GM10266 (cell line): ENCODE data around the gene LCAT.
"Not testable (repeated sequence)": the region's sequence is repeated elsewhere in the genome, so short reads cannot be mapped to it uniquely, and the experiment has no call there.

Experiments used
- DNase-seq: peaks from one replicate; pipeline ENCODE4 v3.0.0; 2012; ENCODE audit errors: extremely low spot score
- CTCF ChIP-seq: IDR thresholded peaks from 2 replicates; pipeline ENCODE4 v1.5.1; 2012; ENCODE audit warnings: mild to moderate bottlenecking, low read depth; ENCODE audit not compliant: control insufficient read depth, insufficient read depth; ENCODE audit errors: missing control alignments

The LCAT gene

DNA sequence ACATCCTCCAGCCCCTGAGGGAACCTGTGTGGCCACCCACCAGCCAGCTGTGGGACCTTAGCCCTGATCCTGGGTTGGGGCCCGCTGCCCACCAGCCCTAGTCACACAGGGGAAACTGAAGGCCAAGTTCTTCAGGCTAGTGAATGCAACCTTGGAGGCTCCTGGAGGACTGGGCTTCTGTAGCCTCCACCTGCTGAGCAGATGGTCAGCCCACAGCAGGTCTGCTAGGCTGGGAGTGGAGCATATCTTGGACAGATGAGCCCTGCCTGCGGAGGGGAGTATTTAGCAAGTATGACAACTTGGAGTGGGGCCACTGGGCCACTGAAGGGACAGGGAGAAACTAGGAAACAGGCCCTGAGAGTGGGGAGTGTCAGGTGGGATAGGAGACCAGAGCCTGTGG lies 32.3 kb upstream of the LCAT start:
- TF ChIP-seq CTCF = no peak

DNA sequence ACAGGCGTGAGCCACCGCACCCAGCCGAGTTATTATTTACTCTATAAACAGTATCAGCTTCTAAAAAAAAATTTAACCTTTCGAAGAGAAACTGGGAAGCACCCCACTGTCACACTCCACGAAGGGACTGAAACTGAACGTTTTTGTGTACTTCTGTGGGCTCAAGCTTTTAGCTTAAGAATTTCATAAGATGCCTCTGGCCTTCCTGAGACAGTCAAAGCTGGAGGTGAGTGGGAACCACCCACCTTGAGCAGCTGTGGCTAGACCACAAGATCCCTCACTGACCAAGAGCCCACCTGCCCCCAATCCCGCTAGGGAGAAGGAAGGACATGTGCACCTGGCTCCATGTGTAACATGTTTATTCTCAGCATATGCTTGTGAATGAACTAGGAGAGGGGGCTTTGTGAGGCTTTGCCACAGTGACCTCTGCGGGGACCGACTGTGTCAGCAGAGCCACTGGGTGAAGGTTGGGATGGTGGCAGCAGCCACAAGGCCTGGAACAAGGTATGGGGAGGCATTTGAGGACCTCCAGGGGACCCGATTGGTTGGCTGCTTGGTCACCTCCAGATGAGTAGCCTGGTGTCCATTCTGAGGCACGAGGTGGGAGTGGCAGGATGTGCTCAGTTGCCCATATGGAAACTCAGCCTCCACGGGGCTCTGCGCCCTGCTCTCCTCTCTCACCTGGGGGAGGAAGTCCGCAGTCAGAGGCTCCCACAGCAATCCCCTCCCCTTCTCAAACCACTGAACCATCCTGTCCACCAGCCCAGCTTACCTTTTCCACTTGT lies 31.6 kb upstream of the LCAT start:
- TF ChIP-seq CTCF = no peak
- DNase-seq = no peak

More for the DNA sequence above, 32.3 kb upstream of the LCAT start:
- no peak for DNase-seq

GRCh38 chr16:67972285-67972684 lies 28.4 kb upstream of the LCAT start:
- not testable (repeated sequence) for DNase-seq

- no peak for TF ChIP-seq CTCF
- DNase-seq = no peak
These were observed 27.2 kb upstream of the LCAT start for GRCh38 chr16:67971111-67971510.

- DNase-seq = peak; percentile 65
- TF ChIP-seq CTCF = no peak
These were observed 25.5 kb upstream of the LCAT start for GRCh38 chr16:67969254-67970039.

GRCh38 chr16:67968400-67969253 lies 24.7 kb upstream of the LCAT start, which contains the start of gene SLC12A4:
SLC12A4 (minus strand) TSS chr16:67968637; CDS start chr16:67968553, 84 bp downstream.
- DNase-seq = peak; percentile 100
- TF ChIP-seq CTCF = no peak

DNA sequence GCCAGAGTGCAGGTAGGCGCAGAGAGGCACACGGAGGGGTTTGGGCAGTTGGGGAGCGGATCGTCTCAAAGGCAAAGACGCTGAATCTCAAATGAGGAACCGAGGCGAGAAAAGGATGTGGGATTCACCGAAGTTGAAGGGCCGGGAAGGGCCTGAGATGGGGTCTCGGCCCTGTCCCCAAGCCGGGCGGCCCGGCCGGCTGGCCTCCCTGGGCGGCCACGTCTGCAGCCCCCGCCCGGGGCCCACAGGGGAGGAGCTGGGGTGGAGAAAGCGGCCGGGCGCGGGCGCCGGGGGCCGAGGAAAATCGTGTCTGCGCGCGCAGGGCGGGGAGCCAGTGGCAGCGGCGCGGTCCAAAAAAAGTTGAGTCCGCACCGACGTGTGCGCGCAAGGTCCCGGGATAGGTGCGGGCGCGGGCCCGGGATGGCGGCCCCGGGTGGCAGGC lies 24.1 kb upstream of the LCAT start:
- no peak for TF ChIP-seq CTCF
- DNase-seq = peak; percentile 74
